ENCODE measurements around the gene TMPRSS3.

Gene TMPRSS3

DNA sequence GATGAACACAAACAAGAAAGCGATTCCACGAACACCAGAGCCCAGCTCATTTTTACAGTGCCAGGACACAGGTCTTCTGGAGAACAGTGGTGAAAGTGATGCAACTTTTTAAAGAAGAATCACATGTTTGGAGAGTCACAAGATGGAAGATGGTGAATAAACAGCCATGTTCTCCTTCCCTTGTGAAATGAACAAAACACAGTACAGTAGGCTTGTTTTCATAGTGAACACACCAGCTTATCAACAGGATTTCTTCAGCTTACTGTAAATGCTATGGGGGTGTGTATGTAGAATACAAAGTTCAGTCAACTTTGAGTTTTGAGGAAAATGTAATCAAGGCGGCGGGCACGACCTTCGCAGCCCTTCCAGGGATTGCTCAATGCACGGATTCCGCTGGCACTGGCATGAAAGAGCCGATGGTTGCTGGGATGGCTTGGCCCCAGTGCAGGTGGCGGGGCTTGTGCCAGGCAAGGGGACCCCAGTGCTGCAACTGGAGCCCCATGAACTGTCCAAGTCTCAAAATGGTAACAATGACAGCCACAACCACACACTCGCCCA, 9.7 kb downstream of the TMPRSS3 start:
- no peak for DNase-seq

DNA sequence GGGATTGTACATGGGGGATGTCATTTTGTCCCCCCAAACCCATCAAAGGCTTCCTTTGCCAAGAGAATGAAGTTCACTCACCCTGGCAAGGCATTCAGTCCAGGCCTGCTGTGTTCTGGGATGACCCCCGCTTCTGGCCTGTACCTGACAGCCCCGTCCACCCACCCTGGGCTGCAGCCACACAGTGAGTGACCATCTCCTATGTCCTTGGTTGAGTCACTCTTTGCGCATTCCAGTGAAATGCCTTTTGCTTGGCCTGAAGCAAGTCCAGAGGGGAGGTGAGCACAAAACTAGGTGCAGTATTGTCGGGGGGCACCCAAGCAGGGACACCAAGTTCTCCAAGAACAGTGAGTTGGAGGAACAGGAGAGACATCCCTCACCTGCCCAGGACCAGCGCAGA, 10.2 kb downstream of the TMPRSS3 start:
- DNase-seq: no peak

DNA sequence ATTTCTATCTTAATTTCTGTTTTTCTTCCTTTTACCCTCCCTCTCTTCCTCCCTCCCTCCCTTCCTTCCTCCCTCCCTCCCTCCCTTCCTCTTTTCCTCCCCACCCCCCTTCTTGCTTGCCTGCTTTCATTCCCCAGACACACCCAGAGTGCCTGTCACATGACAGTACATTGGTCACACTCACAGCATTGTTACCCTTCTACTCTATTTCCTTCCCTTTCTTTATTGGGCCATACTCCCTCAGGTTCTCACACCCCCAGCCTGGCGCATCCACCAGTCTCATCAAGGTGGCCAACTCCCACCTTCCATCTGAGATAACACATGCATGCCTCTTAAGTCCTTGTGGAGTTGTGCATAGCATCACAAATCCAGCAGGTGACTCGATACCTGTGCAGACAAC, 10.9 kb downstream of the TMPRSS3 start:
- DNase-seq: no peak

DNA sequence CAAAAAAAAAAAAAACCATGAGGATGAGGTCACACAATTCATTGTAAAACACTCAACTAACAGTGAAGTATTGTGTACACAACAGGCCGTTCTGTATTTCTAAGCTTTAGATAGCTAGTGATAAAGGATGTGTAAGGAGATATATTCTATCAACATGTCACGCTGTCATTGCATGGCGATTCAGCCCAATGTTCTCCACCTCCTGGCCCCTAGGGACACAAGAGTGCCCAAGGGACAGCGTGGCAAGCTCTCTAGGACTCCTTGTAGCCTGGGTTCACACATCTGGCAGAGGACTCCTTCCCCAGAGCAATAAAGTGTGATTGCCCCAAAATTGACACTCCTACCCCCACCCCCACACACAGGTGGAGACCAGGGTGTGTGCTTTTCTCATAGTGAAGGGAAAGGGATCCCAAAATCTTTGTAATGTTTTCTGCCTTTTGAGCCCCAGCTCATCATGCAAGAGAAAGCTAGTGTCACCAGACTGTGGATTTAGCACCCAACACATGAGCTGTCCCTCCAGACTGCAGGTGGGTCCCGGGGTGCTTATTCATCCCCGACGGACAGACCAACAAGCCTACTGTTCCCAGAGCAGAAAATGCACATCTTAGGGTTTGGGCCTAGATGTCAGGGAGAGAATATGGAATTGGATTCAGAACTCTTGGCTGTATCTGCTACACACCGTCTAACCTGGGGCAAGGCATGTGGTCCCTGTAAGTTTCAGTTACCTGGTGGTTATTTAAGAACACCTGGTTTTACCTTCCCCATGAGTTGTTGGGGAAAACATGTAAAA, 11.5 kb downstream of the TMPRSS3 start:
- no peak for DNase-seq

DNA sequence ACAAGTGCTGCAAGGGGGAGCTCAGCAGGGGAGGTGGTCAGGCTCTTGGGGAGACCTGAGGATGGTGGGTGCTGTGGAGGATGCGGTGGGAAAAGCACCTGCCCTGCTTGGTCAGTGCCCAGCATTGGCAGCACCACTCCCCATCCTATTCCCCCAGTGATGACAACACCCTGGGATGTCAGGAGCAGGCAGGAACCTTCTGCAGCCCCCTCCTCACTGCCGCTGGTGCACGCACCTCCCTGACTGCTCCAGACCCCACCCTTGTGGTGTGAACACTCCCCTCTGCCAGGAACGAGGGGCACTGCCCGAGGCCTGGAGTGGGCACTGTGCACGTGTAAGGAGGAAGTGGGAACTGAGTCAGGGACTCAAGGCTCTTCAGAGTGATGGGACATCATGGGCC, 12.5 kb downstream of the TMPRSS3 start:
- no peak for DNase-seq

DNA sequence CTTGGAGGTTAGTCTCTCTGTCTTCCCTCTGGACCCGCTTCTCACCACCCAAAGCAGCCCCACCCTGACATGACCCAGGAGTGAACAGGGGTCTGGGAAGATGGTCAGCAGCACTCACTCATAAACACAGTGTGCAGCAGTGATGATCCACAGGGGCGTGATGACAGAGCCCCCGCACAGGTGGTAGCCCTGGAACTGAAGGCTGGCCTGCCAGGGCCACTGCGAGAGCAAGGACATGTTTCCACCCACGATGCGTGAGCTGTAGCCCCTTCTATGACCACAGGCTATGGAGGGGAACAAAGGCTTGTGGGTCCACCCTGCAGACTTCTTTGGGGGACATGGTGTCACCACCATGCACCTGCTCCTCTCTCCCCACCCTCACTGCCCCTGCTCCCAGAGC, 12.9 kb downstream of the TMPRSS3 start:
- DNase-seq: no peak

DNA sequence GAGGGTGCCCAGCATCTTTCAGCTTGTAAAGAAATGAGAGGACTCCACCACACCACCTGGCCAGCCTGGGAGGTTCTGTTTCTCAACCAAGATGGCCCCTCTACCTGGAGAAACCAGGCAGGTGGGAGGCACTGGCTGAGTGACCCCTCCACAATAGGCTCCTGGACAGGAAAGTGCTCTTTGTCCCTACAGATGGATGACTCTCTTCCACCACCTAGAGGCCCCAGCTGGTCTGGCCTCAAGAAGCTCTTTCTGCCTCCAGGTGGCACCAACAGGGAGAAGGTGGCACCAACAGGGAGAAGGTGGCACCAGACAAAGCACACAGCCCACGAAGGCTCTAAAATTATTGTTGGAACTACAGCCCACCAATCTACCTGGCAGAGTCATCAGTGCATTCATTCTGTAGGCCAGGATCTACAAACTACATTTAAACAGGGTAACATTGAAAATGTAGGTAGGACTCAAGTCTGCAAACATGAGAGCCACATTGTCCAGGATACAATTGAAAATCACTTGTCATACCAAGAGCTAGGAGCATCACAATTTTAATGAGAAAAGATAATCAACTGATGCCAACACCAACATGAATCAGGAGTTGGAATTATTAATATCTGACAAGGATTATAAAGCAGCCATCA, 14.4 kb downstream of the TMPRSS3 start:
- peak; percentile 43 for DNase-seq

DNA sequence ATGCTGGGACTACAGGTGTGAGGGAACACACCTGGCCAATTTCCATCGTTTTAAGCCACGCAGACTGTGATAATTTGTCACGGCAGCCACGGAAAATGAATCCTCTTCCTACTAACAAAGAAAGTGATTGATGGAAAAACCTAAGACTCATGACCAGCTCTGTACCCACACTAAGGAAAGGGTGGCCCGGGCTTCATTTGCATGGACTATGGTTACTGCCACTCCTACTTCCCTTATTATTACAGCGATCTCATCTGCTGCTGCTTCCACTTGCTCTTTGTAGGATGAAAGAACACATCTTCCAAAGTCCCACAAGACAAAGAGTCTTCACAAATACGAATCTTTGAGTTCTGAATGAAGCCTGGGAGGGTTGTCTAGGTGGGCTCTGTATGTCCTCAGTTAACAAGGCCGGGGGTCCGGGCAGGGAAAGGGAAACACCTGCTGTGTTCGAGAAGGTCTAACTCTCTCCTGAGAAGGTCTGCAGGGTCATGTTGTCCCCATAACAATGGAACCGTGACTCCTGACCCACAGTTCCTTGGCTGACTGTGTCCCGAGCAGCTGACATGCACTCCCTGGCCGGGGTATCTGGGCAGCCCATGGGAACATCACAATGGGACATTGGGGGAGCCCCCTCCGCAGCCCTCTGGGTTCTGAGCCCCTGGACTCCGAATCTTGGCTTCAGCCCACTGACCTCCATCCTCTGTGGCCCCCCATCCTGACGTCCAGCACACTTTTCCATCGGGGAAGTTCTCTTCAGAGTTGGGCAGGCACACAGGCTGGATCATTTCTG, 16.2 kb downstream of the TMPRSS3 start:
- DNase-seq: no peak

DNA sequence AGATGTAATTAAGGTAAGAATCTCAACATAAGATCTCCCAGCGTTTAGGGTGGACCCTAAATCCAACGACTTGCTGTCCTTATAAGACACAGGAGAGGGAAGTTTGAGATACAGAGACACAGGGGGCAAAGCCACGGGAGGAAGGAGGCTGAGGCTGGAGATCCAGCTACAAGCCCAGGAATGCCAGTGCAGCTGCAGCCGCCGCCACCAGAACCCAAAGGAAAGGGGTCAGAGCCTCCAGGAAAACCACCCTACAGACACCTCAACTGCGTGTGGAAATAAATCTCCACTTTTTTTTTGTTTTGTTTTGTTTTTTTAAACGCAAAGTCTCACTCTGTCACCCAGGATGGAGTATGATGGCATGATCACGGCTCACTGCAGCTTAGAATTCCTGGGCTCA, 17.4 kb downstream of the TMPRSS3 start:
- DNase-seq: no peak

DNA sequence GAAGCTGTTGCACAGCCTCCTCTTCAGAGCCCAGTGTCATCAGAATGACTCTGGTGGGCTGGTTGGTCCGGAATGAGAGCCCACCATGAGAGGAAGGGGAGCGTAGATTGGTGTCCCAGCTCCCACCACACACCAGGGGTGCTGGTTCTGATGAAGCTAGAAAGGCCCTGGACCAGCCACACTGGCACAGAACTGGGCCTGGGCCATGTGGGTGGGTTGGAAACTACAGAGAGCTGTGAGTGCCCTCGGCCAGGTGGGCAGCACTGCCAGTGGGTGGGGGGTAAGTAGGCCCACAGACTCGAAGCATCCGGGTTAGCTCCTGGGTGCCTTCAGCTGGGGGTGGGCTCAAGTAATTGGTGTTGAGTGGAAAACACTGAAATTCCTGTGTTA, 17.9 kb downstream of the TMPRSS3 start:
- no peak for DNase-seq

DNA sequence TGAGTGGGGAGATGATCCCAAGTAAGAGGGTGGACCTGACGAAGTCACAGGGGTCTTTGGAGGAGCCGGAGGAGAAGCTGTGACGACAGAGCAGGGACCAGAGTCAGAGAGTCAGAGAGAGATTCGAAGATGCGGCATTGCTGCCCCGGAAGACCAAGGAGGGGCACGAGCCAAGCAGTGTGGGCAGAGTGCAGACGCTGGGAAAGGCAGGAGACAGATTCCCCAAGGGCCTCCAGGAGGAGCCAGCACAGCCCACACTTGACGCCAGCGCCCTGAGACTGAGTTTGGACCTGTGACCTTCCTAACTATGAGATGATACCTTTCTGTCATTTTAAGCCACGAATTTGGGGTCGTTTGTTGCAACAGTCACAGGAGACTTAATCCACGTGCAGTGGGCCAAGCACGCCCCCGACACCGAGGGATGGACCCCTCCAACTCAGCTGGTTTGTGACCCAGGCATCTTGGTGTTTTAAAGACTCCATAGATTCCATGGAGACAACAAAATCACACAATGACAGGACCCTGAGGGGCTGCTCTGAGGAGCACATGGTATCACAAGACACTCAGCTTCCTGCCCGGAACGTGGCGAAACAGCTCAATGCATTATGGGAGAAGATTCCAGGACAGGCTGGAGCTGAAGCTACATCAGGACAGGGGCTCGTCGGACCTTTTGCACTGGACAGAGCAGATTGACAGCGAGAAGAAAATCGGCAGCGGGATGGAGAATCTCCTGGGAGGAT, 18.5 kb downstream of the TMPRSS3 start:
- no peak for DNase-seq

DNA sequence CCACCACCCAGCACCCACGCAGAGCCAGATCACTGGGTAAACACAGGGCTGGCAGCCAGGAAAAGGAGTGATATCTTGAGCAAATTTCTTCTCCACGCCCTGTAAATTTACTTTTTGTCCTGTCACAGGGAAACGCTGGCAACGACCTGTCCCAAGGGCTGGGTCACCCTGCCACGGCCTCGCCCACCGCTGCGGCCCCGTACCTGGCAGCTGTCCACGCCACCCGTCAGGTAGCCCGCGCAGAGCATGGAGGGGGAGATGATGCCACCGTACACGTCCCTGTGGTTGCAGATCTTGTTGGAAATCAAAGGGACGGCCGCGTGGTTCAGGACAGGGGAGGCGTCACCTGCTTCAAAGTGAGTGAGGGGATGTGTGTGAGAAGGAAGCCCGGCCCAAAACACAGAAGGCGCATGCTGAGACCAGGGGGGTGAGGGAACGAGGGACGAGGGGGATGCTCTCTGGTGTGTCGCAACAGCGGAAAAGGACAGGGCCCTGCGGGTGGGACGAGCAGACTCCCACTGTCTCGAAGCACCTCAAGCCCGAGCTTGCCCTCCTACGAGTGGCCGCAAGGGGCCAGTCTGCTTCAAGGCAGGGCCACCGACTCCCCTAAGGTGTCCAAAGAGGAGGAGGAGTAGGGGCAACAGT, 19.4 kb downstream of the TMPRSS3 start:
- DNase-seq: no peak

DNA sequence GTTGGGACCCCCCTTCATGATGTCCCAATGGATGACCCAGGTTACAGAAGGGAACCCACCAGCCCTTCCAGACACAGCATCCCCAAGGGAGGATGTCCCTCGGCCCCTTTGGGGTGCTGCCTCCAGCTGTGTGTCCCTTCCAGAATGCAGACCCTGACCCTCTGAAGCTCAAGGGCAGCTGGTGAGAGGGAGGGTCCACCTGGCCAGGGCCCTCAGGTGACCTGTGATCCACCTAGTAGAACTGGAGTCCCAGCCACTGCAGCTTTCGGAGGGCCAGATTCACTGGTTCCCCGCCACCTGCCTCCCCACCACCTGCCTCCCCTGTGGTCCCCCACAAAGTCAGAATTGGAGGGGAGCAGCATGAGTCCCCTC, 19.9 kb downstream of the TMPRSS3 start:
- no peak for DNase-seq

DNA sequence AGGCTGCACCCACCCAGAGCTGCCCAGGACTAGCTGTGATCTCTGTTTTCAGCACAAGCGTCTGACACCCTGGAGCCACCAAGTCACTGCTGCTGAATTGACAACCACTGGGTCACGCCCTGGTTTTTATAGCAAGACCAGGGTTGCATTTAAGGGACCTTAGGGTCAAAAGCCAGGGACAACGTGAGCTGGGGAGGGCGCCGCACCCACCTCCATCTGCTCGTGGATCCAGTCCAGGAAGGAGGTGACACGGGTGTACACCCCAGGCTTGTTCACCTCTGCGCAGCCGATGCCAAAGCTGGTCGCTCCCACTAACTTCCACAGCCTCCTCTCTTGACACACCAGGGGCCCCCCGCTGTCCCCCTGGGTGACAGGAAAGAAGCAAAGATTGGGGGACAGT, 20.3 kb downstream of the TMPRSS3 start:
- no peak for DNase-seq

DNA sequence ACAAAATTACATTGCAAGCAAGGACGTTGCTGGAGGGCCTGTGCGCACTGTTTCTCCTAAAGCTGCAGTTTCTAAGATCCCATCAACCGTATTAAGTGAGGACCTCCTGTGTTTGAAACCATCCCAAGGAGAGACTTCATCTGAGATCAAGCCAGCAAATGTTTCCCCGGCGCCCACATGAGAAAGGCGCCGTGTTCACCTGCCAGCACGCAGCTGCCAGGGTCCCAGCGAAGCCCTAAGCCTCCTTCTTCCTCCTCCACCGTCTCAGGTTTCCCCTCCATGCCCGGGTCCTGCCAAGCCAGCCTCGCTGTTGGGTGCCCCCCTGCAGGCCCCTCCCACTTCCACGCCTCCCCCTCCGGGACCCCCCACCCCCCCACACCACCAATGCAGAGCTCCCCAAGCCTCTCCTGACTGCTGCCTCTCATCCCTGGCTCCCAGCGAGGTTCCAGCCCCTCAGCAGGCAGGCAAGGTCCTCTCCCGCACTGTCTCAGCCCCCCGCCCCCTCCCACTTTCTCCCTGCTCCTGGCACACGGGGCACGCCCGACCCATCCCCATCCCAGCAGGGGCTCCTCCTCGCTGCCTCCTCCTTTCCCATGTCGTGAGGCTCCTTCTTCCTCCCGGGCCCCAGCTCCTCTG, 20.9 kb downstream of the TMPRSS3 start:
- DNase-seq: no peak

DNA sequence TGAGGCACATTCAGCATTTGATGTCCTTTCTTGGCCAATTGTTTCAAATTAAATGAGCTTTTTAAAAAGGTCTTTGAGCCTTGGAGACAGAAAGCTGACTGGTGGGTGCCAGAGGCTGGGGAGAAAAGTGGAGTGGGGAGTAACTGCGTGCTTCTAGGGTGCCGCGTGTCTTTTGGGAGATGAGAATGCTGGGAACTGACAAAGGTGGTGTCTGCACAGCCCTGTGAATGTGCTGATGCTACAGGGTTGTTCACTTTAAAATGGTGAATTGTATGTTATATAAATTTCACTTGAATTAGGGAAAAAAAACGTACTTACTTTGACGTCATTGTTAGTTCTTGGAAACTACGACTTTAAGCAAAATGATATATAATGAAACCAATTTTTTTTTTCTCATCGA, 21.4 kb downstream of the TMPRSS3 start:
- no peak for DNase-seq

DNA sequence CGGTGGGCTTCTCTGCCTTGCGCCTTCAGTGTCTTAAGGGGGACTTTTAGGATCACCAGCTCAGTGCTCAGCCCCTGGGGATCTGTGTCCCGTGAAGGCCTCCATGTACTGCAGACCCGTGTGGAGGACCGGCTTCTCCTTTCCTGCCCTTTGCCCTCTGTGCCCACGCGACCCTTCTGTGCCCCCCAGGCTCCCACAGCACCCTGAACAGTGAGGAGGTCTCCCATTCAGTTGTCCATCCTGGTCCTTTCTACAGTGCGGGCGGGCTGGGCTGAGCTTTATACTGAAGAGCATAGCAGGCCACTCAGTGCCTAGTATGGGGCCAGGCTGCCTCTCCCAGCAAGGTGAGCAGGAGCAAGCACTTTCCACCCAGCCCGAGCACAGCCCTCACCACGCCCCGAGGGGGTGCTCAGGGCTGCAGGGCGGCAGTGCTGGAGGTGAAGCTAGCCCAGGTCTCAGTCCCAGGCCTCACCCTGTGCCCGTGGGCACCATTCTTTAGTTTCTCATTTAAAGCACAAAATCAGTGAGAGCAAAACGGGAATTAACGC, 21.9 kb downstream of the TMPRSS3 start:
- no peak for DNase-seq

DNA sequence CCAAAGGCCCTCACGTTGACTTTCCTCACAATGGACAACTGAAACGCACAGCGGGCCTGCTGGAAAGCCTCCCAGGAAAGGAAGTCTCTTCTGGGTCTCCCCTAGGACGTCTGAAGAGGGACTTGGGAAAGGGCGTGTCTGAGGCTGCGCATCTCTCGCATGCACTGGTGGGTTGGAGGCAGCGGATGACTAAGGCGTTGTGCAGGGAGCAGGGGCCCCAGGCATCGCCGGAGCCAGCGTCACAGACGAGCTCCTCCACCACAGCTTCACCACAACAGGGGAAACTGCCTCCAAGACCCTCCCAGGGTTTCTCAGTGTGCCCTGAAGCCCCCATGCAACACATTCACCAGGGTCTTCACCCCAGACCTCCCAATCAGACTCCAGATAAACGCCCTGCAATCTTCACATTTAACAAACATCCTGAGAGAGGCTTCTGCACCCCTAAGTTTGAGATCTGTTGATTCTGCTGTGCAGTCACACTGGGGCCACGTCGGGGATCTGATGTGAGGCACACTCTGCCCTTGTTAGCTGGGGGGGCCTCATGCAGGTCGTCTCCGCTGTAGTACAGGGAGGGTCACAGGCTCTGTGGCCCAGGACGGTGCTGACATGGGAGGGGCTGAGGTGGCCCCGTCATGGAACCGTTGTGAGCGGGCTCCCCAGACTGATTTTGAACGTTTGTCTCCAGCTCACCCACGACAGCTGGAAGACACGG, 22.5 kb downstream of the TMPRSS3 start:
- peak; percentile 55 for DNase-seq

DNA sequence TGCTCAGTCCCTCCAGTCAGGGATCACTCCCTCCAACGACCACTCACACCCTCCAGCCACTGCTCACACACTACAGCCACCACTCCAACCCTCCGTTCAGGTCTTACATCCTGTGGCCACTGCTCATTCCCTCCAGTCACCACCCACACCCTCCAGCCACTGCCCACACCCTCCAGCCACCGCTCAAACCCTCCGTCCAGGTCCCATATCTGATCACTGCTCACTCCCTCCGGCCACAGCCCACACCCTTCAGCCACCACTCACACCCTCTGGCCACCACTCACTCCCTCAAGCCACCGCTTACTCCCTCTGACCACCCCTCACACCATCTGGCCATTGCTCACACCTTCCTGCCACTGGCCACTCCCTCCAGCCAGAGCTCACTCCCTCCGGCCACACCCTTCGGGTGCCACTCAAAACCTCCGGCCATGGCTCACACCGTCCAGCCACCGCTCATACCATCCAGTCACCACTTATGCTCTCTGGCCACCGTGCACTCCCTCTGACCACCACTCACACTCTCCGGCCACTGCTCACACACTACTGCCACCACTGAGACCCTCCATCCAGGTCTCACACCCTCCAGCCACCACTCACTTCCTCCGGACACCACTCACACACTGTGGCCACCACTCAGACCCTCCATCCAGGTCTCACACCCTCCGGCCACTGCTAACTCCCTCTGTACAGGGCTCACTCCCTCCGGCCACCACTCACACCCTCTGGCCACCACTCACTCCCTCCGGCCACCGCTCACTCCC, 24.8 kb downstream of the TMPRSS3 start:
- DNase-seq: no peak

DNA sequence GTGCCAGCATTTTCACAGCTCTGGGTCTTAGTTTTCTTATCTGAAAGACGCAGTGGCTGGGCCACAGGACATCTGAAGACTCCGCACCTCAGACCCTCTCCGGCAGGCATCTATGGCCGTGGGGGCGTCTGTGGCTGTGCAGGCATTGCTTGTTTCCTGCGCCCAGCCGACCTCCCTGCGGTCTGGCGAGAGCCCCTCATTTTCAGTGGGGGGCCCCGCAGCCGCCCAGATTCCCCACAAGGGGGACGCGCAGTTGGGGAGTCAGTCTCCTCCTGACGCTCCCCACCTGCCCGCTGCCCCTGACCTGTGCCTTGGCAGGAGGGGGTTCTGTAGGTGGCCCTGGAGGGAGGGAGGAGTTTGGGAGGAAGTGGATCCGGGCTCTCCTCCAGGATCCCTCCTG, 26.0 kb downstream of the TMPRSS3 start:
- DNase-seq: no peak

All from activated CD4-positive, alpha-beta T cell treated with anti-CD3 and anti-CD28 coated beads for 48 hours (primary cell).